ENCODE measurements around the gene CBLN3.
A peak's percentile ranks its signal among the peaks of the same experiment; 100 is the strongest.

Gene CBLN3

GRCh38 chr14:24422694-24423601 lies 6.5 kb downstream of the CBLN3 start:
- ATAC-seq = no peak

GRCh38 chr14:24422261-24422660 lies 7.2 kb downstream of the CBLN3 start:
- ATAC-seq = no peak

GRCh38 chr14:24418492-24418873 lies 11.0 kb downstream of the CBLN3 start:
- no peak for ATAC-seq

DNA sequence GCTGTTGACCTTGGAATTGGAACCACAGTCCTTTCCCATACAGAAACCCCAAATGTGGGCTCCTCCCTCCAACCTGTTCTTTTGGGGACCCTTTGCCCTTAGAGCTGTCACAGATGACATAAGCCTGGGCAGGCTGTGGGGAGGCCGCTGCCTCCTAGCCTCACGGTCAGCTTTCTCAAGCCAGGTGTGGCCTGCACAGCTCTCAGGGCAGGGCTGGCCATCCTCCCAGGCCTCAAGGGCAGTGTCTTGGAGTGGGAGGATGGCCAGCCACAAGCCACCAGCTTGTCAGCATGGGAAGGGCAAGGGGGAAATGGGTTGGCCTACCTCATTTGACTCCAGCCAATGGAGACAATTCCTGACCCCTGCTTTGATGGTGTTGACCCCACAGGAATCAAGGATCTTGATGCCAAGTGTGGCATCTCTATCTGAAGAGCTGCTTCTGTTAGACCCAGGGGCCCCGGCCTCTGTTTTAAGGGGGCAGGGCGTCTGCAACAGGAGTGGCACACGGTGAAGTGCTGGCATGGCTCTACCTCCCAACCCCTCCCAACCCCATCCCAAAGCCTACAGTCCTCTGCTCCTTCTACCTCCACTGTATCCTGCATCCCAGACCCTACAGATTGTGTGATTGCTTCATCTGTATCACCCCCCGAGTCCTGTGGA lies 11.5 kb downstream of the CBLN3 start:
- no peak for ATAC-seq

- ATAC-seq = no peak
Measured at GRCh38 chr14:24416932-24417619, 12.4 kb downstream of the CBLN3 start.

DNA sequence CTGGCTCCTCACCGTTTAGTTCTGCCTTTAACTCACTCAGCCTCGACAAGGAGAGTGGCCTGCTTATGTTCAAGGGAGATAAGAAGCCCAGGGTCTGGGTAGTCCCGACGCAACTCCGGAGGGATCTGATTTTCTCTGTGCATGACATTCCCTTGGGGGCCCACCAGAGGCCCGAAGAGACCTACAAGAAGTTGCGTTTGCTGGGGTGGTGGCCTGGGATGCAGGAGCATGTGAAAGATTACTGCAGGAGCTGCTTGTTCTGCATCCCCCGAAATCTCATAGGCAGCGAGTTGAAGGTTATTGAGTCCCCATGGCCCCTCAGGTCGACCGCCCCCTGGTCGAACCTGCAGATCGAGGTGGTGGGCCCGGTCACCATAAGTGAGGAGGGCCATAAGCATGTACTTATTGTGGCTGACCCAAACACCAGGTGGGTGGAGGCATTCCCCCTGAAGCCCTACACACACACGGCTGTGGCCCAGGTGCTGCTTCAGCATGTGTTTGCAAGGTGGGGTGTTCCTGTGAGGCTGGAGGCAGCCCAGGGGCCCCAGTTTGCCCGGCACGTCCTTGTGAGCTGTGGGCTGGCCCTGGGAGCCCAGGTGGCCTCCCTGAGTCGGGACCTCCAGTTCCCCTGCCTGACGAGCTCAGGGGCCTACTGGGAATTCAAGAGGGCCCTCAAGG lies 13.1 kb downstream of the CBLN3 start:
- ATAC-seq = no peak

DNA sequence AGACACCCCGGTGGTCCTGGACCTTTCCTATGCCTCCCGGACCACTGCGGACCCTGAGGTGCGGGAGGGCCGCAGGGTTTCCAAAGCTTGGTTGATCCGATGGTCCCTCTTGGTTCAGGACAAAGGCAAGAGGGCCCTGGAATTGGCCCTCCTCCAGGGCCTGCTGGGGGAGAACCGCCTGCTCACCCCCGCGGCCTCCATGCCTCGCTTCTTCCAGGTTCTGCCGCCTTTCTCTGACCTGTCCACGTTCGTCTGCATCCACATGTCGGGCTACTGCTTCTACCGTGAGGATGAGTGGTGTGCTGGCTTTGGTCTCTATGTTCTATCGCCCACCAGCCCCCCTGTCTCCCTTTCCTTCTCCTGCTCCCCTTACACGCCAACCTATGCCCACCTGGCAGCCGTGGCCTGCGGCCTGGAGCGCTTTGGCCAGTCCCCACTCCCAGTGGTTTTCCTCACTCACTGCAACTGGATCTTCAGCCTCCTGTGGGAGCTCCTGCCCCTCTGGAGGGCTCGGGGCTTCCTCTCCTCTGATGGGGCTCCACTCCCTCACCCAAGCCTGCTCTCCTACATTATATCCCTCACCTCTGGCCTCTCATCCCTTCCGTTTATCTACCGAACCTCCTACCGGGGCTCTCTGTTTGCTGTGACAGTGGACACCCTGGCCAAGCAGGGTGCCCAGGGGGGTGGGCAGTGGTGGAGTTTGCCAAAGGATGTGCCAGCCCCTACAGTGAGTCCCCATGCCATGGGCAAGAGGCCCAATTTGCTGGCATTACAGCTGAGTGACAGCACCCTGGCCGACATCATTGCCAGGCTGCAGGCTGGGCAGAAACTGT lies 13.8 kb downstream of the CBLN3 start:
- ATAC-seq = no peak

DNA sequence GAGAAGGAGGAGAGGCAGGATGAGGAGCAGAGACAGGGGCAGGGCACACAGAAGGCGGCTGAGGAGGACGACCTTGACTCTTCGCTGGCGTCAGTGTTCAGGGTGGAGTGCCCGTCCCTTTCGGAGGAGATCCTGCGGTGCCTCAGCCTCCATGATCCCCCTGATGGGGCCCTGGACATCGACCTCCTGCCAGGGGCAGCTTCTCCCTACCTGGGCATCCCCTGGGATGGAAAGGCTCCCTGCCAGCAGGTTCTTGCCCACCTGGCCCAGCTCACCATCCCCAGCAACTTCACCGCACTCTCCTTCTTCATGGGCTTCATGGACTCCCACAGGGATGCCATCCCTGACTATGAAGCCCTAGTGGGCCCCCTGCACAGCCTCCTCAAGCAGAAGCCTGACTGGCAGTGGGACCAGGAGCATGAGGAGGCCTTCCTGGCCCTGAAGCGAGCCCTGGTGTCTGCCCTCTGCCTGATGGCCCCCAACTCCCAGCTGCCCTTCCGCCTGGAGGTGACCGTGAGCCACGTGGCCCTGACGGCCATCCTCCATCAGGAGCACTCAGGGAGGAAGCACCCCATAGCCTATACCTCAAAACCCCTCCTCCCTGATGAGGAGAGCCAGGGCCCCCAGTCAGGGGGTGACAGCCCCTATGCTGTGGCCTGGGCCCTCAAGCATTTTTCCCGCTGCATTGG lies 14.6 kb downstream of the CBLN3 start:
- ATAC-seq = no peak

DNA sequence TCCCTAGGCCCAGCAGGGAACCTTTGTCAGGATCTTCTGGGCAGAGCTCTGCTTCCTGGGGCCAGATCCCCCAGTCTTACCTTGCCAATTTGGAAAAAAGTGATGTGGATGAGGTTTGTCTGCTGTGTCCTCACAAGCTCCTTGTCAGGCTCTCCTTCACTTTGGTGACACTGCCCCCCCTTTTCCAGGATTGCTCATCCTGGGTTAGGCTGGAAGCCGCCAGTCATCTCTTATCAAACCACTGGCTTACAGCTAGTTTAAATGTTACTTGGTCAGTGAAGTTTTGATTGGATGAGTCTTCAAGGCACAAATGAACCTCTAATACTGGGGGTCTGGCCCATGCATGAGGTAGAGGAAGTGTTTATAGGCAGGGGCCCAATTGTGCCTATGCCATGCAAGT lies 15.4 kb downstream of the CBLN3 start:
- no peak for ATAC-seq

DNA sequence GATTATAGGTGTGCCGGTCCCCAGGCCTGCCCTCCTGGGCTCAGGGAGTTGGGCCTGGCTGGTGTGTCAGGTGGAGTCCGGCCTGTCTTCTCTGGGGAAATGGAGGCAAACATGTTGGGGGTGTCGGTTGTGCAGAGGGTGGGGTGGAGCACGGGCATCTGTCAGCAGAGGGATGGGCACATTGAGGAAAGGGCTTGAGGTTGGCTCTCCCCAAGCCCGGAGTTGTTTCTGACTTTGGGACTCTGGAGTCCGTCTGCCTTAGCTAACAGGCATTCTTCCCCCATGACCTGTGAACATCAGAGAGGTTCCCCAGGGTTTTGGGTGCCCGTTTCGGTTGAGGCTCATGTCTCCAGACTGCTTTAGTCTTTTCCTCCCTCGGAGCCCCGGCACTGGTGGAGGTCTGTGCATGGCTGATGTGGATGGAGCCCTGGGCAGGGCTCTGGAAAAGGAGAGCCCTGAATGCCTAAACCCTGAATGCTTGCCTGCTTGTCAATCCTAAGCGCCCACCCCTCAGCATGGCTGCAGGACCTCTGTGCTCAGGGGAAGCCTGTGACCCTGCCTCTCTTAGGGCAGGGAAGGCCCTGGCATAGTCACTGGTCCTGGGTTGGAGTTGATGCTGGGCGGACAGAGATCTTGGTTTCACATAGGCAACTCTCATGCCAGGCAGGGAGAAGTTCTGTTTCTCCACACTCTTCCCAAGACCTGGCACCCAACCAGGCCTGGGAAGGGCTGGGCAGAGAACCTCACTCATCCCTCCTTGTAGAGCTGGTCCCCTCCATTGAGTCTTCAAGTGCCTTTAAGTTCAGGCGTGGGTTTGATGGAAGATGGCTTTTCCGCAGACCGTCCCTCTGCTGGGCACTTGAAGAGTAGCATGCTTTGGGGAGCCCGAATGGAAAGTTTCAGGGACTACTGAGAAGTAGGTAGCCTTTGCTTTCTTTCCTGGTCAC lies 17.8 kb downstream of the CBLN3 start:
- peak; percentile 24 to 48 for ATAC-seq

- no peak for ATAC-seq
Measured at GRCh38 chr14:24409956-24410355, 19.5 kb downstream of the CBLN3 start.

GRCh38 chr14:24409192-24409591 lies 20.3 kb downstream of the CBLN3 start:
- no peak for ATAC-seq

DNA sequence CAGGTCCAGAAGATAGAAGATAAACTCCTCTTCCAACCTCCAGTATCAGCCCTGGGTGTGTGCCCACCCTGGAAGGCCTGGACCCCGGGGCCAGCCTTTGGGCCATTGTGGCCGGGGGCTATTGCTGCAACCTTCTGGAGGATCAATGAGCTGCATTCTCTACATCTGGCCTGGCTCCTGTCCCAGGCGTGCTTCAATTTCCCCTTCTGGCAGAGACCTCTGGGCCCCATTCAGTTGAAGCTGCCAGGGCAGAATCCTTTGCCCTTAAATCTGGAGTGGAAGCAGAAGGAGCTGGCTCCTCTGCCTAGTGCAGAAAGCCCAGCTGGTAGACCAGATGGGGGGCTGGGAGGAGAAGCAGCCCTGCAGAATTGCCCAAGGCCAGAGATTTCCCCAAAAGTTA lies 20.7 kb downstream of the CBLN3 start:
- ATAC-seq = no peak

DNA sequence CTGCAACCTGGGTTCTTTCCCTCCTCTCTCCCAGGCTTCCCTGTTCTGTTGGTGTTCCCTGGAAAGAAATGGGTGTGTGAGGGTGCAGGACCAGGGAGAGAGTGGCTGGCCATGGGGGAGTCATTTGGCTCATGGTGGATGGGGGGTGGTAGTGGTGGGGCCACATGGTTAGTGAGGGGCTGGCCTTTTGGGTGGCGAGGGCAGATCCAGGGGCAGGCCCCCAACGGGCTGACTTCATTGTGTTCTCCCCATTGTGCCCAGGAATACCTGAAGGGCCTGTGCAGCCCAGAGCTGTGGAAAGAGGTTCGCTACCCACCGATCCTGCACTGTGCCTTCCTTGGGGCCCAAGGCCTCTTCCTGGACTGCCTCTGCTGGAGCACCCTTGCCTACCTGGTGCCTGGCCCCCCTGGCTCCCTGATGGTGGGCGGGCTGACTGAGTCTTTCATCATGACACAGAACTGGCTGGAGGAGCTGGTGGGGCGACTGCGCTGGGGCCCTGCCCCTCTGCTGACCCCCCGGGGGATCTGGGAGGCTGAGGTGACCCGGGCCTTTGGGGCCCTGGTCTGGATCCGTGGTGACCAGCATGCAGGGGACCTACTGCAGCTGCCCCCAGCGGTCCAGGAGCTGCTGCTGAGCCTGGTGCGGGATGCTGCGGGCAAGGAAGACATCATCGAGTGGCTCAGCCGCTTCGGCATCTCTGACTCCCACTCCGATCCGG lies 21.7 kb downstream of the CBLN3 start:
- no peak for ATAC-seq

DNA sequence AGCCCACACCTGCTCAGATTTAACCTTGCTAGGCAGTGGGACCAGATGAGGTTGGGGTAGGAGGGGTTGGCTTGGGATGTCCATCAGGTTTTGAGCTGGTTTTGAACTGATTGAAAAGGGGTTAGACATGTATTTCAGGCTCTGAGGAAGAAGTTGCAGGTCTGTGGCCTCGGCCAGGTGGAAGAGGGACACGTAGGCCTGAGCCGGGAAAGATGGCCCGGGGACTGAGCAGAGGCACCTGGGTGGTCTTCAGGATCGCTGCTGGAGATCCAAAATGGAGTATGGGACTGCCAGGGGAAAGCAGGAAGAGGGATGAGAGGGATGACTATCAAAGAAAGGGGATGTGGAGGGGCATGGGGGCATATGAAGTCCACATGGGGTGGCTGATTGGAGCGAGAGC lies 23.1 kb downstream of the CBLN3 start:
- ATAC-seq = no peak

GRCh38 chr14:24404814-24405213 lies 24.7 kb downstream of the CBLN3 start:
- ATAC-seq = no peak

DNA sequence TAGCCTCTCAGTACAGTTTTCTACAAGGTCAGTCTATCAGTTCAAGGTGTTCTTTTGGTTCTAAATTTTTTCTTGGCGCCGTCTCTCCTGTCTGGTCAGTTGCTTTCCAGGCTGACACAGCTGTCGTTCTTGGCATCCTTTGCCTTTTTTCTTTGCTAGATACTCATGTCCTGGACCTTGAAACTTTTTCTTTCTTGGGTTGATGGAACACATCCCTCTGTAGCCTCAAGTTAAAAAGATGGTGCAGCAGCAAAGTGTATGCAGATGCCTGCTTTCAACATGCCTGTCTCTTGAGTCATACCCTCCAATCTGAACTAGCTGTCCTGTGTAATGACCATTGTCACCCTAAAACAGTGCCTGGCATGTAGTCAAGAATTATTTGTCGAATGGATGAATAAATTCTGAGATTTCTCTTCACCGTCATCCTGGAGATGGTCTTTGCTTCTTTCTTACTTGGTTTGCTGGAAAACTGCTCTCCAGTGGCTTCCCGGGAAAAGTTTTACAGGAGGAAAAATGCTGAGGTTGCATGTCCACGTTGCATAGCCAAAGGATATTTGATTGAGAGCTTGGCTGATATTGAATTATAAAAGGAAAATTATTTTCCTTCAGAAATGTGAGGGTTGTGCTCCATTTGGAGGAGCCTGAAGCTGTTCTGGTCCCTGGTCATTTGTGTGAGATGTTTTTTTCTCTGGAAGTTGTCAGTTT lies 26.0 kb downstream of the CBLN3 start:
- no peak for ATAC-seq

DNA sequence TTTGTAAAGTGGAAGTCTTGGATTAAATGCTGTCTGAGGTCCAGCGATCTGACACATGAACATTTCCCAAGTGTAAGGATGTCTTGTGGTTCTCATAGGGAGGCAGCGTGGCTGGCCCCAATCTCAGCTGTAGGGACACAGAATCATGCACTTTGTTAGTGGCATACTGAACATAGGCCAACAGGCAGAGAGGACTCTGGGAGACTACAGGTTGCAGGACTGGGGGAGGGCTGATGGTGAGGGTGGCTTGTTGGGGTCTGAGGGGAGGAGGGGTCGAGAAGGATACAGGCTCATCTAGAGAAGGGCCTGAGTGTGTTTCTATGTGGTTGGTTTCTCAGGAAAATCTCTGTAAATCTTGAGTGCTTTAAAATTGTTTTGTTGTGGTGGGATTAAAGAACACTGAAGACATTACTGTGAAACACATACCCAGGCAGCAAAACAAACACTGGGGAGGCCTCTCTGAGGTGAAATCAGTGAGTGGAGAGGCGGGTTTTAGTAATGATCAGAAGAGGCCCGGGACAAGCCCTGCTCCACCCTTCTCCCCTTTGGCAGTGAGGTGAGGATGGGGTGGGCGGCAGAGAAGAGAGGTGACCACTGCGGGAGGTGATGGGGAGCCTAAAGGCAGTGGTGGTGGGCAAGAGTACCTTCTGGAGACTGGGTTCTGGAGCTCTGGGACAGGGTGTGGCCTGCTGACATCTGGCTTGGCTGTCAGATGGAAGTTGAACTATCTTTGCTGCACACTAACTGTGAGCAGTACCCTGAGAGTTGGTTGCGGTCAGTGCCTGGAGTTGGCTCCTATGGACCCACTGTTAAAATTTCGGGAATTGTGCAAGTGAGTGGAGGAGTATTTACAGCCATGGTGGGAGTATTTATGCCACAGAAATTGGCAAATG lies 27.4 kb downstream of the CBLN3 start:
- no peak for ATAC-seq

All from activated CD4-positive, CD25-positive, alpha-beta regulatory T cell treated with anti-CD3 and anti-CD28 coated beads, Interleukin-2, amount 50 U/mL, for 24 hours (primary cell).